HepG2 (cell line): Measurements from ENCODE around the gene INO80B. TPM values are rescaled to one million over a fixed set of nuclear protein-coding genes. Genes with fewer than 3 reads are reported as not detected.

Experiments
- DRAP1 ChIP-seq: IDR thresholded peaks from 2 replicates; pipeline ENCODE4 v1.6.1; 2016; ENCODE audit warnings: missing genetic modification reagents, missing compliant biosample characterization
- E2F2 ChIP-seq: sonication (generic); formaldehyde crosslinking; IDR thresholded peaks from 2 replicates; pipeline ENCODE4 v1.4.0; 2020; ENCODE audit warnings: missing genetic modification reagents, borderline replicate concordance
- IRX3 ChIP-seq: sonication (generic); formaldehyde crosslinking; IDR thresholded peaks from 2 replicates; pipeline ENCODE4 v1.8.1; 2023; ENCODE audit warnings: mild to moderate bottlenecking, low read depth, missing genetic modification reagents, borderline replicate concordance
- MXD1 ChIP-seq: sonication (generic); formaldehyde crosslinking; IDR thresholded peaks from 2 replicates; pipeline ENCODE4 v1.4.0; 2020; ENCODE audit warnings: mild to moderate bottlenecking, missing genetic modification reagents
- MXD3 ChIP-seq: IDR thresholded peaks from 2 replicates; pipeline ENCODE4 v1.6.1; 2016; ENCODE audit warnings: mild to moderate bottlenecking, missing biosample characterization, missing genetic modification reagents
- RFXAP ChIP-seq: sonication (generic); formaldehyde crosslinking; IDR thresholded peaks from 2 replicates; pipeline ENCODE4 v1.4.0; 2020; ENCODE audit warnings: missing genetic modification reagents, borderline replicate concordance
- STAT5B ChIP-seq: sonication (generic); formaldehyde crosslinking; IDR thresholded peaks from 2 replicates; pipeline ENCODE4 v1.4.0; 2020; ENCODE audit warnings: missing genetic modification reagents
- ZBTB14 ChIP-seq: sonication (generic); formaldehyde crosslinking; IDR thresholded peaks from 2 replicates; pipeline ENCODE4 v1.4.0; 2020; ENCODE audit warnings: missing genetic modification reagents
- ZBTB37 ChIP-seq: sonication (generic); formaldehyde crosslinking; IDR thresholded peaks from 2 replicates; pipeline ENCODE4 v1.4.0; 2020; ENCODE audit warnings: mild to moderate bottlenecking, missing genetic modification reagents
- ZNF160 ChIP-seq: sonication (generic); formaldehyde crosslinking; IDR thresholded peaks from 2 replicates; pipeline ENCODE4 v1.8.0; 2022; ENCODE audit warnings: mild to moderate bottlenecking, inconsistent platforms, missing genetic modification reagents
- ZNF232 ChIP-seq: sonication (generic); formaldehyde crosslinking; IDR thresholded peaks from 2 replicates; pipeline ENCODE4 v1.4.0; 2020; ENCODE audit warnings: missing genetic modification reagents, borderline replicate concordance
- ZNF235 ChIP-seq: sonication (generic); formaldehyde crosslinking; IDR thresholded peaks from 2 replicates; pipeline ENCODE4 v1.8.1; 2023; ENCODE audit warnings: mild to moderate bottlenecking, missing genetic modification reagents, borderline replicate concordance
- ZNF331 ChIP-seq: sonication (generic); formaldehyde crosslinking; IDR thresholded peaks from 2 replicates; pipeline ENCODE4 v1.4.0; 2020; ENCODE audit warnings: missing genetic modification reagents
- ZNF432 ChIP-seq: sonication (generic); formaldehyde crosslinking; IDR thresholded peaks from 2 replicates; pipeline ENCODE4 v1.5.0; 2020; ENCODE audit warnings: missing genetic modification reagents, mild to moderate bottlenecking, borderline replicate concordance
- ZNF441 ChIP-seq: sonication (generic); formaldehyde crosslinking; IDR thresholded peaks from 2 replicates; pipeline ENCODE4 v1.7.0; 2021; ENCODE audit warnings: missing genetic modification reagents, borderline replicate concordance
- ZNF567 ChIP-seq: sonication (generic); formaldehyde crosslinking; IDR thresholded peaks from 2 replicates; pipeline ENCODE4 v1.8.1; 2023; ENCODE audit warnings: mild to moderate bottlenecking, missing genetic modification reagents, borderline replicate concordance
- ZNF687 ChIP-seq: sonication (generic); formaldehyde crosslinking; IDR thresholded peaks from 2 replicates; pipeline ENCODE4 v1.5.1; 2020; ENCODE audit warnings: mild to moderate bottlenecking, missing genetic modification reagents, moderate library complexity
- ZNF790 ChIP-seq: sonication (generic); formaldehyde crosslinking; IDR thresholded peaks from 2 replicates; pipeline ENCODE4 v1.8.0; 2022; ENCODE audit warnings: missing genetic modification reagents, mild to moderate bottlenecking, borderline replicate concordance
- ZNF841 ChIP-seq: sonication (generic); formaldehyde crosslinking; IDR thresholded peaks from 2 replicates; pipeline ENCODE4 v1.8.1; 2023; ENCODE audit warnings: missing genetic modification reagents, borderline replicate concordance
- ZNF850 ChIP-seq: sonication (generic); formaldehyde crosslinking; conservative IDR thresholded peaks from 2 replicates; pipeline ENCODE4 v1.9.0; 2021; ENCODE audit warnings: mild to moderate bottlenecking, missing genetic modification reagents
- polyA plus RNA-seq, 8 experiments: library from polyadenylated mRNA; depleted of rRNA in 3 of 8; stranded (reverse) in 7 of 8; unstranded in 1 of 8; fragments of >200 nt; fragmentation: Illumina TruSeq in 4 of 8; extraction: Trizol in 4 of 8; gene quantifications; 2 replicates each; pipeline versions ENCODE4 v1.2.1 to v1.2.3, GENCODE V29; 2011 to 2016; ENCODE audit warnings: low read depth in 4 of 8, missing spikeins in 1 of 8, mixed read lengths in 1 of 8; ENCODE audit not compliant: insufficient read depth in 1 of 8
- total RNA-seq, 5 experiments: library from RNA; depleted of rRNA; stranded (reverse); fragments of >200 nt; fragmentation: Illumina TruSeq; extraction: Trizol; gene quantifications; 2 replicates each; pipeline ENCODE4 v1.2.3, GENCODE V29; 2016; ENCODE audit warnings: low read depth in 1 of 5

The INO80B gene
- total and polyA plus RNA-seq, 2 of the 13 experiments (the other 11 are each of a cell fraction or from before 2014, with no cell fraction given): 6.2 to 14.5 TPM

GRCh38 chr2:74499267-74499939 is 44.5 kb downstream of the INO80B start, which contains the start of gene LBX2 (continued):
- no peak for TF ChIP-seq IRX3
- no peak for TF ChIP-seq ZNF232 (CRISPR knock-in tag)
- TF ChIP-seq STAT5B (CRISPR knock-in tag): no peak
- TF ChIP-seq MXD3 (CRISPR knock-in tag): no peak
- TF ChIP-seq DRAP1: no peak
- TF ChIP-seq ZNF687: peak; percentile 62
- no peak for TF ChIP-seq ZNF441
- no peak for TF ChIP-seq E2F2 (CRISPR knock-in tag)
- 0 out of 2 replicates have a peak, but pooled peaks have one; percentile 36 for TF ChIP-seq ZNF160 (CRISPR knock-in tag)
- no peak for TF ChIP-seq ZNF567 (CRISPR knock-in tag)
- no peak for TF ChIP-seq ZNF331
- no peak for TF ChIP-seq ZNF850
- no peak for TF ChIP-seq ZBTB14
- TF ChIP-seq ZNF790 (CRISPR knock-in tag): no peak
- no peak for TF ChIP-seq ZNF235
- no peak for TF ChIP-seq ZNF432 (CRISPR knock-in tag)
- TF ChIP-seq ZNF841 (CRISPR knock-in tag): no peak
- TF ChIP-seq MXD1: 0 out of 2 replicates have a peak, but pooled peaks have one; percentile 52
- TF ChIP-seq RFXAP (CRISPR knock-in tag): peak; percentile 15; the same call in 1 of the 2 replicates
- TF ChIP-seq ZBTB37 (CRISPR knock-in tag): no peak
